Non-pigmented ciliary epithelial cell (primary cell): Measurements from ENCODE around the gene SRP9.
A peak's percentile ranks its signal among the peaks of the same experiment; 100 is the strongest.
"Not testable (repeated sequence)": the region's sequence is repeated elsewhere in the genome, so short reads cannot be mapped to it uniquely, and the experiment has no call there.

Source experiments
- DNase-seq: peaks from one replicate; pipeline ENCODE4 v3.0.0-alpha.2; 2010; ENCODE audit warnings: low read depth

Gene SRP9

GRCh38 chr1:225776294-225776693 is 1.3 kb upstream of the SRP9 start:
- DNase-seq = no peak

- no peak for DNase-seq
Observed at GRCh38 chr1:225777058-225777582, 506 bp upstream of the SRP9 start.

- DNase-seq = no peak
Observed at GRCh38 chr1:225778337-225778669, 677 bp downstream of the SRP9 start.

- not testable (repeated sequence) for DNase-seq
Observed at GRCh38 chr1:225779165-225779564, 1.5 kb downstream of the SRP9 start.

GRCh38 chr1:225780134-225780533 is 2.5 kb downstream of the SRP9 start:
- no peak for DNase-seq

- no peak for DNase-seq
Observed at GRCh38 chr1:225780630-225781029, 3.0 kb downstream of the SRP9 start.

- not testable (repeated sequence) for DNase-seq
Observed at GRCh38 chr1:225789142-225789541, 11.5 kb downstream of the SRP9 start.

GRCh38 chr1:225794954-225795353 is 17.3 kb downstream of the SRP9 start:
- DNase-seq = no peak

GRCh38 chr1:225796097-225796496 is 18.5 kb downstream of the SRP9 start:
- DNase-seq = not testable (repeated sequence)

- DNase-seq = not testable (repeated sequence)
Observed at GRCh38 chr1:225801146-225801545, 23.5 kb downstream of the SRP9 start.

GRCh38 chr1:225806249-225806648 is 28.6 kb downstream of the SRP9 start:
- no peak for DNase-seq

- DNase-seq = not testable (repeated sequence)
Observed at GRCh38 chr1:225806736-225807135, 29.1 kb downstream of the SRP9 start.

- DNase-seq = no peak
Observed at GRCh38 chr1:225808136-225808535, 30.5 kb downstream of the SRP9 start.

GRCh38 chr1:225809842-225810578 is 32.4 kb downstream of the SRP9 start, which contains the start of gene EPHX1:
Gene EPHX1 (plus strand): TSS chr1:225810124. CDS start chr1:225828730, 18,606 bp downstream.
- DNase-seq = peak; percentile 37

- not testable (repeated sequence) for DNase-seq
Observed at GRCh38 chr1:225810579-225811538, 33.2 kb downstream of the SRP9 start.

- DNase-seq = no peak
Observed at GRCh38 chr1:225811622-225812487, 34.2 kb downstream of the SRP9 start.

GRCh38 chr1:225812488-225813213 is 35.0 kb downstream of the SRP9 start:
- no peak for DNase-seq

- DNase-seq = no peak
Observed at GRCh38 chr1:225813214-225813964, 35.8 kb downstream of the SRP9 start.

- no peak for DNase-seq
Observed at GRCh38 chr1:225814381-225814780, 36.8 kb downstream of the SRP9 start.

- not testable (repeated sequence) for DNase-seq
Observed at GRCh38 chr1:225815090-225815489, 37.5 kb downstream of the SRP9 start.
